ENCODE results near the gene NAP1L3.

The NAP1L3 gene, protein sequence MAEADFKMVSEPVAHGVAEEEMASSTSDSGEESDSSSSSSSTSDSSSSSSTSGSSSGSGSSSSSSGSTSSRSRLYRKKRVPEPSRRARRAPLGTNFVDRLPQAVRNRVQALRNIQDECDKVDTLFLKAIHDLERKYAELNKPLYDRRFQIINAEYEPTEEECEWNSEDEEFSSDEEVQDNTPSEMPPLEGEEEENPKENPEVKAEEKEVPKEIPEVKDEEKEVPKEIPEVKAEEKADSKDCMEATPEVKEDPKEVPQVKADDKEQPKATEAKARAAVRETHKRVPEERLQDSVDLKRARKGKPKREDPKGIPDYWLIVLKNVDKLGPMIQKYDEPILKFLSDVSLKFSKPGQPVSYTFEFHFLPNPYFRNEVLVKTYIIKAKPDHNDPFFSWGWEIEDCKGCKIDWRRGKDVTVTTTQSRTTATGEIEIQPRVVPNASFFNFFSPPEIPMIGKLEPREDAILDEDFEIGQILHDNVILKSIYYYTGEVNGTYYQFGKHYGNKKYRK

DNA sequence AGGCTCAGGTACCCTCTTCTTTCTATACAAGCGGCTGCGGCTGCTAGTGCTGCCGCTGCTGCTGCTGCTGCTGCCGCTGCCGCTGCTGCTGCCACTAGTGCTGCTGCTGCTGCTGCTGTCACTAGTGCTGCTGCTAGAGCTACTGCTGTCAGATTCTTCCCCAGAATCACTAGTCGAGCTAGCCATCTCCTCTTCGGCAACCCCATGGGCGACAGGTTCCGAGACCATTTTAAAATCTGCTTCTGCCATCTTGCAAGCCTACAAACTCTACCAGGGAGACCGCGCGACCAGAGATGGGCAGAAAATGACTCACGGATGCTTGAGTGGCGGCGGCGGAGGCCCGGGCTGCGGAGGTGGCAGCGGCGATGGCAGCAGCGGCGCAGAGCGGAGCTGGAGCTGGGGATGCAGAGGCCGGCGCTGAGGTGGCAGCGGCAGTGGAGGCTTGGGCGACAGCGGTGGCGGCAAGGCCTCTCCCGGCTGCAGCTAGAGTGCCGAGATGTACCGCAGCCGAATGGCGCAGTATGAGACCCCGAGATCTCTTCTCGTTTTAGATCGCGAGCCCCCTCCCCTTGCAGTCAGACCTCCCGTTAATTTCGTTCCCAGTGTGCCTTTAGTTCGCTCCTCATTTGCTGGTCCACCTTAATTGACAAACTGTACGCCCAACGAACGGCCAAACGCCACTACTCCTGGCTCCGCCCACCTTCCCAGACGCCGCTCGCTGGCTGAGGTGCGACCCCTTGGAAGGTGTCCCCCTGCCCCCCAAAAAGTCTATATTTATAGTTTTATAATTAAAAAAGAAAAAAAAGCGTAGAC, at the start of gene NAP1L3:
TSS of gene NAP1L3 (minus strand) at position 523 of the 813 bp plus-strand sequence. CDS start at position 249, 274 bp downstream.
- DNase-seq, result peak; percentile 72

GRCh38 chrX:93711076-93711475, 37.7 kb upstream of the NAP1L3 start:
- DNase-seq, result no peak

DNA sequence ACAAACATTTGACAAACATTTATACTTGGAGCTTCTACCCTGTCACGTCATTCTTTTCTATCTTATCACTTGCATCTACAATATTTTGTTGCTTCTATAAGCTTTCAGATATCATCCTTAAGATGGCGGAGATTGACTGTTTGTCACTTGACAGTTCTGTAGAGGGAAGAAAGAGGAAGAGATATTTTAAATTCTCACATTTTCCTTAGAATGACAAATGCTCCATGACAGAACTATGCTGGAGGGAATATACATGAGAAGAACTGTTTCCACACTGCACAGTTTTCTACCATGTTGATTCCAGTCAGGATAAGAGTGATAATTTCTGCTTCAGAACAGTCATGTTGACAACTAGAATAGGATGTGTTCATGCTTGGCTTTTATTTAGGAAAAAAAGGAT, 30.3 kb upstream of the NAP1L3 start:
- no peak for DNase-seq

GRCh38 chrX:93695981-93696380, 22.6 kb upstream of the NAP1L3 start:
- DNase-seq, result no peak

- DNase-seq, result peak; percentile 1
Measured at GRCh38 chrX:93673869-93674271, 492 bp upstream of the NAP1L3 start, which contains the start of gene FAM133A. FAM133A (plus strand) TSS chrX:93674206; CDS start chrX:93709420, 35,214 bp downstream.

- no peak for DNase-seq
Measured at GRCh38 chrX:93660575-93660974, 12.8 kb downstream of the NAP1L3 start.

DNA sequence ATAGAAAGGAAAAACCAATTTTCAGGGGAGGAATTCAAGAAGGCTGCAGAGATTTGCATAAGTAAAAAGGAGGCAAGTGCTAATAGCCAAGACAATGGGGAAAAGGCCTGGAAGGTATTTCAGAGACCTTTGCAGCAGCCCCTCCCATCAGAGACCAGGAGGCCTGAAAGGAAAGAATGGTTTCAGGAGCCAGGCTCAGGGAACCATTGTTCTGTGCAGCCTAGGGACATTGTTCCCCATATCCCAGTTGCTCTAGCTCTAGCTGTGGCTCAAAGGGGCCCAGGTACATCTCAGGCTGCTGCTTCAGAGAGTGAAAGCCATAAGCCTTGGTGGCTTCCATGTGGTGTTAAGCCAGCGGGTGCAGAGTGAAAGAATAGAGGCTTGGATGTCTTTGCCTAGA, 24.0 kb downstream of the NAP1L3 start:
- DNase-seq, result no peak

DNA sequence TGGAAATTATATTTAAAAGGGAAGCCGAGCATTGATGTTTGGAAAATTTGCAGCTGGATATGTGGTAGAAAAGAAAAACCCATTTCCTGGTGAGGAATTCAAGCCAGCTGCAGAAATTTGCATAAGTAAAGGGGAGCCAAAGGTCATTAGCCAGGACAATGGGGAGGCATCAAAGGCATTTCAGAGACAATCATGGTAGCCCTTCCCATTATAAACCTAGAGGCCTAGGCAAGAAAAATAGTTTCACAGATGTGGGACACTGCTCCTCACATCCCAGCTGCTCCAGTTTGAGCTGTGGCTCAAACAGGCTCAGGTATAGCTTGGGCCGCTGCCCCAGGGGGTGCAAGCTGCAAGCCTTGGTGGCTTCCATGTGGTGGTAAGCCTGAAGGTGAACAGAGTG, 35.8 kb downstream of the NAP1L3 start:
- DNase-seq, result no peak

Measured in CD4-positive, alpha-beta T cell treated with Interleukin-4 for 4 hours (primary cell).